HL-60 (cell line): Measurements from ENCODE around the gene DPP6.

Experiments
- DNase-seq, 2 experiments: peaks; one replicate each; pipeline ENCODE4 v3.0.0-alpha.2; 2010 to 2020; ENCODE audit warnings: low read depth in 1 of 2, low spot score in 1 of 2
- H3K27ac ChIP-seq: fragments of 250-450 bp; sonication (Bioruptor Pico); replicated peaks from 2 replicates; pipeline ENCODE4 v1.5.1; 2020; ENCODE audit warnings: mild to moderate bottlenecking, moderate library complexity
- H3K27me3 ChIP-seq: fragments of 250-450 bp; sonication (Bioruptor Pico); 2 replicates; pipeline ENCODE4 v1.5.1; 2021; ENCODE audit warnings: mild to moderate bottlenecking, moderate library complexity; ENCODE audit not compliant: insufficient read depth, poor library complexity, severe bottlenecking
- H3K4me3 ChIP-seq: replicated peaks from 2 replicates; pipeline ENCODE4 v1.5.1; 2011; ENCODE audit warnings: mild to moderate bottlenecking, control low read depth, low read length; ENCODE audit not compliant: insufficient read depth
- GABPA ChIP-seq: IDR thresholded peaks from 2 replicates; pipeline ENCODE4 v1.6.1; 2012; ENCODE audit warnings: low read depth
- POLR2AphosphoS5 ChIP-seq: IDR thresholded peaks from 2 replicates; pipeline ENCODE4 v1.6.1; 2012; ENCODE audit warnings: low read depth
- SPI1 ChIP-seq: IDR thresholded peaks from 2 replicates; pipeline ENCODE4 v1.6.1; 2012; ENCODE audit warnings: low read depth, mild to moderate bottlenecking, borderline replicate concordance
- TF ChIP-seq, protein P1 (sequence below): IDR thresholded peaks from one replicate; pipeline ENCODE4 v1.5.1; 2011; ENCODE audit warnings: low read length, control low read depth, inconsistent platforms; ENCODE audit not compliant: insufficient read depth
- TF ChIP-seq, protein P2 (sequence below): IDR thresholded peaks from 2 replicates; pipeline ENCODE4 v1.6.1; 2012; ENCODE audit warnings: low read depth; ENCODE audit not compliant: insufficient replicate concordance

The DPP6 gene

DNA sequence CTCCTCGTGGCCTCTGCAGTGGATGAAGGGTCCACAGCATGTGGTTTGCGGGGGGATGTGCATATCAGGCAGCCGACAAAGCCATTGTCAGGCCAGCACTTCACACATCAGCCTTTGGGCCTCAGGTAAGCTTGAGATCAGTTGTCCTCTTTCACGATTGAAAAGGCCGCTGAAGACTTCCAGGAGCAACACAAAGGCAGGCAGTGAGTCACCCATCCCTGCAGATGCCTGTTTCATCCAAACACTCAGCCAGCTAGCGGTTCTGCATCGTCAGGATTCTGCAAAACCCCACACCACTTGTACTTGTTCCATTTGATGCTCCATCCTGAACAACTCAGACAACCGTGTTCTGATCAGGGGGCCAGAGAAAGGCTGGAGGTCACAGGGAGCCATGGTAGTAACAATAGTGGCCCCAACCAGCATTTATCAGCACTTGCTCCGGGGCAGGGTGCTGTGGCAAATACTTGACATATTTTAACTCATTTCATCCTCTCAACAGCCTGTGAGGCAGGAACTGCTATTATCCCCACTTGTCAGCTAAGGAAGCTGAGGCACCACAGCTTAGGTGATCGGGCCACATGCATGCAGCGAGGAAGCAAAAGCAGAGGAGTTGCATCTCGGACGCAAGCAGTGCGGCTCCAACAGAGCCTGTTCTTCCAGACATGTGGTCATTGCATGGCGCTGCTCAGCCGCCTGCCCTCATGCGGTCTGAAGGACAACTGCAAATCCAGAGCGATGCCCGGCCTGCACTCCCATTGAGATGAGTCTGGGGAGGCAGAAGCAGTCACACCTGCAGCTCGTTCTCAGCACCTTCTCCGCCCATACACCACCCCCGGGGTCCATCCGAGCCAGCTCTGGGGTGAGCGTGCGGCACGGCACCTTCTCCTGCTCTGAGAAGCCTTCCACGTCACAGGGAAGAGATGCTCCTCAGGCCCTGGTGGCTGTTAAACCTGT is 805.8 kb downstream of the DPP6 start:
- TF ChIP-seq, protein P1, sequence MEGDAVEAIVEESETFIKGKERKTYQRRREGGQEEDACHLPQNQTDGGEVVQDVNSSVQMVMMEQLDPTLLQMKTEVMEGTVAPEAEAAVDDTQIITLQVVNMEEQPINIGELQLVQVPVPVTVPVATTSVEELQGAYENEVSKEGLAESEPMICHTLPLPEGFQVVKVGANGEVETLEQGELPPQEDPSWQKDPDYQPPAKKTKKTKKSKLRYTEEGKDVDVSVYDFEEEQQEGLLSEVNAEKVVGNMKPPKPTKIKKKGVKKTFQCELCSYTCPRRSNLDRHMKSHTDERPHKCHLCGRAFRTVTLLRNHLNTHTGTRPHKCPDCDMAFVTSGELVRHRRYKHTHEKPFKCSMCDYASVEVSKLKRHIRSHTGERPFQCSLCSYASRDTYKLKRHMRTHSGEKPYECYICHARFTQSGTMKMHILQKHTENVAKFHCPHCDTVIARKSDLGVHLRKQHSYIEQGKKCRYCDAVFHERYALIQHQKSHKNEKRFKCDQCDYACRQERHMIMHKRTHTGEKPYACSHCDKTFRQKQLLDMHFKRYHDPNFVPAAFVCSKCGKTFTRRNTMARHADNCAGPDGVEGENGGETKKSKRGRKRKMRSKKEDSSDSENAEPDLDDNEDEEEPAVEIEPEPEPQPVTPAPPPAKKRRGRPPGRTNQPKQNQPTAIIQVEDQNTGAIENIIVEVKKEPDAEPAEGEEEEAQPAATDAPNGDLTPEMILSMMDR = no peak
- TF ChIP-seq, protein P2, sequence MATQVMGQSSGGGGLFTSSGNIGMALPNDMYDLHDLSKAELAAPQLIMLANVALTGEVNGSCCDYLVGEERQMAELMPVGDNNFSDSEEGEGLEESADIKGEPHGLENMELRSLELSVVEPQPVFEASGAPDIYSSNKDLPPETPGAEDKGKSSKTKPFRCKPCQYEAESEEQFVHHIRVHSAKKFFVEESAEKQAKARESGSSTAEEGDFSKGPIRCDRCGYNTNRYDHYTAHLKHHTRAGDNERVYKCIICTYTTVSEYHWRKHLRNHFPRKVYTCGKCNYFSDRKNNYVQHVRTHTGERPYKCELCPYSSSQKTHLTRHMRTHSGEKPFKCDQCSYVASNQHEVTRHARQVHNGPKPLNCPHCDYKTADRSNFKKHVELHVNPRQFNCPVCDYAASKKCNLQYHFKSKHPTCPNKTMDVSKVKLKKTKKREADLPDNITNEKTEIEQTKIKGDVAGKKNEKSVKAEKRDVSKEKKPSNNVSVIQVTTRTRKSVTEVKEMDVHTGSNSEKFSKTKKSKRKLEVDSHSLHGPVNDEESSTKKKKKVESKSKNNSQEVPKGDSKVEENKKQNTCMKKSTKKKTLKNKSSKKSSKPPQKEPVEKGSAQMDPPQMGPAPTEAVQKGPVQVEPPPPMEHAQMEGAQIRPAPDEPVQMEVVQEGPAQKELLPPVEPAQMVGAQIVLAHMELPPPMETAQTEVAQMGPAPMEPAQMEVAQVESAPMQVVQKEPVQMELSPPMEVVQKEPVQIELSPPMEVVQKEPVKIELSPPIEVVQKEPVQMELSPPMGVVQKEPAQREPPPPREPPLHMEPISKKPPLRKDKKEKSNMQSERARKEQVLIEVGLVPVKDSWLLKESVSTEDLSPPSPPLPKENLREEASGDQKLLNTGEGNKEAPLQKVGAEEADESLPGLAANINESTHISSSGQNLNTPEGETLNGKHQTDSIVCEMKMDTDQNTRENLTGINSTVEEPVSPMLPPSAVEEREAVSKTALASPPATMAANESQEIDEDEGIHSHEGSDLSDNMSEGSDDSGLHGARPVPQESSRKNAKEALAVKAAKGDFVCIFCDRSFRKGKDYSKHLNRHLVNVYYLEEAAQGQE = no peak
- TF ChIP-seq POLR2AphosphoS5 (no peak), GABPA (no peak), SPI1 (no peak)
- Histone ChIP-seq H3K27me3 (no peaks in the 10 kb centered on the region), H3K4me3 (no peak overlapping the region), H3K27ac (no peak overlapping the region)
- DNase-seq = no peak

GRCh38 chr7:154858836-154859537 is 806.8 kb downstream of the DPP6 start:
- Histone ChIP-seq H3K27ac (no peak overlapping the region), H3K27me3 (no peaks in the 10 kb centered on the region), H3K4me3 (no peak overlapping the region)
- TF ChIP-seq, protein P2 = no peak
- no peak for TF ChIP-seq POLR2AphosphoS5
- no peak for TF ChIP-seq GABPA
- TF ChIP-seq, protein P1 = no peak
- no peak for DNase-seq

- Histone ChIP-seq H3K27me3 (no peaks in the 10 kb centered on the region), H3K27ac (no peak overlapping the region), H3K4me3 (no peak overlapping the region)
- DNase-seq = no peak
- TF ChIP-seq, protein P2 = no peak
- TF ChIP-seq GABPA (no peak), POLR2AphosphoS5 (no peak), SPI1 (no peak)
- TF ChIP-seq, protein P1 = no peak
Measured at GRCh38 chr7:154859747-154860620, 807.8 kb downstream of the DPP6 start.
